Measurements from ENCODE around the gene TRMO.

Gene TRMO

DNA sequence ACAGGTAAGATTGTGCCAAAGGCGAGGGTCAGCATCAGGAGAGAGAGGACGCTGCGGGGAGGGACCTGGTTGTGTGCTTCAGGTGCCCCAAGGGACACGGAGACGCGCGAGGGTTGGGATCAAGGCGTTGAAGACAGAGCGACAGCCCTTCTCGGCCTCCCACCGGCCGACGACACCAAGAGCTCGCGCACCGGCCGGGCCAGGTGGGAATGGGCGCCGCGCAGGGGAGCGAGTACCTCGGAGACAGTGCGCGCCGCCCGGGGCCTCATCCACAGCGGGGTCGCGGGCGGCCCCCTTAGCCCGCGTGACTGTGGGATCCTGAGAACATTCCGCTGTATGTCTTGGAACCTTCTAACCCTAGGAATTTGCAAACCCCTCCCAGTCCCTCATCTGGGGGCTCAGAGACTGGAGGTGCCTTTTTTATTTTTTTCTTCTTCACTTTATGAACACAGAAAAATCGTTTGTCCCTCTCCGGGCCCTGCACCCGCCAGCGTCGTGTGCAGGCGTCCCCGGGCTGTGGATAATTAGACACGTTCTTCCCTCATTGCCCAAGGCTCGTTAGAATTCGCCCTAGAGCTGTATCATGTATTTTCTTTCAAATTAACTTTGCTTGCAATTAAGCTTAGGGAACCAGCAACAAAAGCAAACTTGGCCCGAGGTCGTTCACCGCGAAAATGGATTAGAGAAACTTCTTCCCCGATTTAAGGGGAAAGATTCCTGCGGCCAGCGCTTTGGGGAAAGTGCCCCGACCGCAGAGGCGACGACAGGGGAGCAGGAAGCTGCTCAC is 64.5 kb downstream of the TRMO start:
- DNase-seq, result no peak

DNA sequence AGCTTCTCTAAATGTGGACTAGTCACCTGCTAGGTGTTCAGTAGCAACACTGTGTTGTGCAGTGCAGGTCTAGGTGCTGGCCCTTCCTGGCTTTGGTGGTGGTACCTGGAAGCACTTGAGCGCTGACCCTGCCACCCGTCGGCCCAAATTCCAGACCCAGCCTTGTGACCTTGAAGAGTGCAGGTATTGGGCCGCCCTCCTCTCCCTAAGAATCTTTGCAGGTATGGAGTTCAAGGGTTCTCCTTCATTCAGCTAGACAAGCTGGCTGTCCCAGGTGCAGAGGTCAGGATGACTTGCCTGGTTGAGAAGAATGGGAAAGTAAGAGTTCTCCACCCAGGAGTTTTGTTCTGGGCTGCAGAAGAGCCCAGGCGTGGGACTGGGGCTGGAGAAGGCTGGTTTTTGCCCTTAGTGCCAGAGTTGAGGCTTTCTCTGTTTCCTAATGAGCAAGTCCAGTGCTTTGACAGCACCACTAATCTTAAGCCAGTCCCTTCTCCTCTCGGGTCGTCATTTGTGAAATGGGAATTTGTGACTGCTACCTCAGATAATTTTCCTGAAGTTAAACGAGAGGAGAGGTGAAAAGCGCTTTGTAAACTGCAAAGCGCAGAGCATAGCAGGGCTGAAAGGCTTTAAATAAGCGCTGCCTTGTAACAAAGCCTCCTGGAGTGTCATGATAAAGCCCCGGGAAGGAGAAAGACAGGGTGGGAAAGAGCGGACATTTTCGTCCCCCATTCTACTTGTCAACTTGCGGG is 65.3 kb downstream of the TRMO start:
- DNase-seq, result no peak

DNA sequence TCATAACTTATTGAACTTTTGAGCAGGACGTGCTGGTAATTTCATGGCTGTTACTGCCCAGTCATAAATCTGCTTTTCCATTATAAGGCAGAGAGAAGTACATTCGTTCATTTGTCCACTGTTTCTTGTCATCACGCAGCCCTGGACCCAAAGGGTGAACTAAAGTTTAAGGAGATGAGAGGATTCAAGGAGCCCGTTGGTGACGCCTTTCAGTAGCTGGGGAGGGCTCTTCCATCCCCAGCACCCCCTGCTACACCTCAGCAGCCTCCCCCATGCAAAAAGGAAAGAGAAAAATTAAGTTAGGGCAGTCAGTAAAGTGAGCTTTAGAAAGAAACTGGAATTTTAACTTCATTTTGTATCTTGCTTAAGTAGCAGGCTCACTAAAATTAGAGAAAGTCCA is 66.4 kb downstream of the TRMO start:
- DNase-seq, result no peak

DNA sequence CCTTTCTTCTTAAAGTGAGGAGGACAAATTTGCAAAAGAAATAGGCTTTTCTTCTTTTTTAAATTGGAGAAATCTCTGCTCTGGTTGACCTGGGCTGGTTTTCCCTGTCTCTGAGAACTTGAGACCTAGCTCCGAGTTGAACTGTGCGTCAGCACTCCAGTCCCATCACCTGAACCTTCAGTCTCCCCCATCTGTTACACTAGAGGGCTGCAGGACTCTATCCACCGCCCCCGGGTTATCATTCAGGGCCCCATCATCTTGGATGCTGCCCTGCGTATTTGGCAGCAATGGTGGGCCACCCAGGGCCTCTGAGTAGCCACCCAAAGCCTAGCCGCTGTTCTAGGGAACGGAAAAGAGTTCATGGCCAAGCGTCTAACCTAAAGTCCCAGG is 66.8 kb downstream of the TRMO start:
- DNase-seq, result no peak

DNA sequence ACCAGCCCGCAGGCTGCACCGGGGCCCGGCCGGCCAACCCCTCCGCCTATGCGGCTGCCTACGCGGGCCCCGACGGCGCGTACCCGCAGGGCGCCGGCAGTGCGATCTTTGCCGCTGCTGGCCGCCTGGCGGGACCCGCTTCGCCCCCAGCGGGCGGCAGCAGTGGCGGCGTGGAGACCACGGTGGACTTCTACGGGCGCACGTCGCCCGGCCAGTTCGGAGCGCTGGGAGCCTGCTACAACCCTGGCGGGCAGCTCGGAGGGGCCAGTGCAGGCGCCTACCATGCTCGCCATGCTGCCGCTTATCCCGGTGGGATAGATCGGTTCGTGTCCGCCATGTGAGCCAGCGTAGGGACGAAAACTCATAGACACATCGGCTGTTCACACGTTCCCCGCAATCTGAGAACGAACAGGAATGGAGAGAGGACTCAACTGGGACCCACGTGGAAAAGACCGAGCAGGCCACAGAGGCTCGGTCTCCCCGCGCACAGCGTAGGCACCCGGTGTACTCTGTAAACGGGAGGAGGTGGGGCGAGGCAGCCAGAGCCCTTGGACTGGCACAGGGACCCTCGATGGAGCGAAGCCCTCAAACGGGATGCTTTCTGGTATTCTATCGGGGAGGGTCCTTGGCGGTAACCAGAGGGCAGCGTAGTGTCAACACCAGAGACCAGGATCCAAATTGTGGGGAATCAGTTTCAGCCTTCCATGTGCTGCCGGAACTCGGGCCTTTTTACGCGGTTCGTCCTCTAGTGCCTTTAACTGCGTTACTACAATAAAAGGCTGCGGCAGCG is 67.4 kb downstream of the TRMO start:
- DNase-seq, result no peak

Measured in CD4-positive, alpha-beta T cell treated with Interleukin-10 for 1 hour (primary cell).